ENCODE results near the gene C12orf75.
"Not testable (repeated sequence)": the region's sequence is repeated elsewhere in the genome, so short reads cannot be mapped to it uniquely, and the experiment has no call there.

GRCh38 chr12:105313755-105314154 is 16.7 kb upstream of the C12orf75 start:
- not testable (repeated sequence) for TF ChIP-seq POLR2A (IDR thresholded peaks at IDR 0.05)
- TF ChIP-seq, protein P1, sequence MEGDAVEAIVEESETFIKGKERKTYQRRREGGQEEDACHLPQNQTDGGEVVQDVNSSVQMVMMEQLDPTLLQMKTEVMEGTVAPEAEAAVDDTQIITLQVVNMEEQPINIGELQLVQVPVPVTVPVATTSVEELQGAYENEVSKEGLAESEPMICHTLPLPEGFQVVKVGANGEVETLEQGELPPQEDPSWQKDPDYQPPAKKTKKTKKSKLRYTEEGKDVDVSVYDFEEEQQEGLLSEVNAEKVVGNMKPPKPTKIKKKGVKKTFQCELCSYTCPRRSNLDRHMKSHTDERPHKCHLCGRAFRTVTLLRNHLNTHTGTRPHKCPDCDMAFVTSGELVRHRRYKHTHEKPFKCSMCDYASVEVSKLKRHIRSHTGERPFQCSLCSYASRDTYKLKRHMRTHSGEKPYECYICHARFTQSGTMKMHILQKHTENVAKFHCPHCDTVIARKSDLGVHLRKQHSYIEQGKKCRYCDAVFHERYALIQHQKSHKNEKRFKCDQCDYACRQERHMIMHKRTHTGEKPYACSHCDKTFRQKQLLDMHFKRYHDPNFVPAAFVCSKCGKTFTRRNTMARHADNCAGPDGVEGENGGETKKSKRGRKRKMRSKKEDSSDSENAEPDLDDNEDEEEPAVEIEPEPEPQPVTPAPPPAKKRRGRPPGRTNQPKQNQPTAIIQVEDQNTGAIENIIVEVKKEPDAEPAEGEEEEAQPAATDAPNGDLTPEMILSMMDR (IDR thresholded peaks at IDR 0.05): not testable (repeated sequence)
